Naive thymus-derived CD4-positive, alpha-beta T cell (primary cell): ENCODE data around the gene EHBP1L1. TPM values are rescaled to one million over a fixed set of nuclear protein-coding genes. Genes with fewer than 3 reads are reported as not detected.
A peak's percentile ranks its signal among the peaks of the same experiment; 100 is the strongest.

ENCODE experiments used
- ATAC-seq: fragments of 150-1000 bp; cut with Tn5 transposase; 2 replicates; pipeline ENCODE4 v1.10.0; 2021; ENCODE audit warnings: mild to moderate bottlenecking, moderate library complexity
- CTCF ChIA-PET: fragments of 350-600 bp; sonication (Branson Sonifier 250); formaldehyde crosslinking; loops from one replicate; lab custom pipeline; 2021; ENCODE audit warnings: antibody characterized with exemption; lab: Charles Lee
- POLR2A ChIA-PET: fragments of 350-600 bp; sonication (Branson Sonifier 250); formaldehyde crosslinking; loops from one replicate; lab custom pipeline; 2021; ENCODE audit warnings: antibody characterized with exemption, inconsistent platforms; lab: Charles Lee
- DNase-seq, 9 donors: peaks; one replicate each; pipeline versions ENCODE4 v3.0.0 to v3.0.0-alpha.2; 2020 to 2022; ENCODE audit warnings: mixed read lengths in 1 of 9
- H3K27ac ChIP-seq: one replicate; pipeline ENCODE4 v1.7.0; 2013; ENCODE audit warnings: mild to moderate bottlenecking, low read depth, low read length, moderate library complexity
- H3K27me3 ChIP-seq, 2 donors: one replicate each; pipeline ENCODE4 v1.7.0; 2013; ENCODE audit warnings: low read length in 2 of 2, mild to moderate bottlenecking in 2 of 2, moderate library complexity in 2 of 2; ENCODE audit not compliant: control insufficient read depth in 2 of 2, insufficient read depth in 2 of 2
- H3K36me3 ChIP-seq, 3 experiments: 1 replicate in 2 of 3; 2 replicates in 1 of 3; pipeline ENCODE4 v1.7.0; 2013; ENCODE audit warnings: low read length in 3 of 3, mild to moderate bottlenecking in 3 of 3, moderate library complexity in 1 of 3; ENCODE audit not compliant: insufficient read depth in 3 of 3, control insufficient read depth in 2 of 3
- H3K4me1 ChIP-seq, 2 donors: one replicate each; pipeline ENCODE4 v1.7.0; 2013; ENCODE audit warnings: low read length in 2 of 2, mild to moderate bottlenecking in 2 of 2, moderate library complexity in 1 of 2; ENCODE audit not compliant: control insufficient read depth in 2 of 2, insufficient read depth in 2 of 2
- H3K4me3 ChIP-seq: 2 replicates; pipeline ENCODE4 v1.7.0; 2013; ENCODE audit warnings: mild to moderate bottlenecking, low read length
- H3K9me3 ChIP-seq, 3 experiments: 1 replicate in 2 of 3; 2 replicates in 1 of 3; pipeline ENCODE4 v1.7.0; 2013; ENCODE audit warnings: low read length in 3 of 3; ENCODE audit not compliant: control insufficient read depth in 2 of 3
- H3K27ac Mint-ChIP-seq, 9 donors: one replicate each; pipeline ENCODE4 v1.8.0; 2020 to 2022; ENCODE audit warnings: mixed read lengths in 9 of 9, mild to moderate bottlenecking in 8 of 9, moderate library complexity in 5 of 9, inconsistent platforms in 2 of 9
- H3K27me3 Mint-ChIP-seq, 5 donors: one replicate each; pipeline ENCODE4 v1.8.0; 2021 to 2022; ENCODE audit warnings: mixed read lengths in 5 of 5, mild to moderate bottlenecking in 1 of 5
- H3K36me3 Mint-ChIP-seq, 5 donors: one replicate each; pipeline ENCODE4 v1.8.0; 2020 to 2022; ENCODE audit warnings: mixed read lengths in 5 of 5, mild to moderate bottlenecking in 3 of 5, inconsistent platforms in 1 of 5
- H3K4me1 Mint-ChIP-seq, 7 donors: one replicate each; pipeline ENCODE4 v1.8.0; 2020 to 2022; ENCODE audit warnings: mixed read lengths in 7 of 7, mild to moderate bottlenecking in 3 of 7, inconsistent platforms in 1 of 7
- H3K4me3 Mint-ChIP-seq, 10 donors: one replicate each; pipeline ENCODE4 v1.8.0; 2020 to 2022; ENCODE audit warnings: mild to moderate bottlenecking in 10 of 10, mixed read lengths in 10 of 10, moderate library complexity in 6 of 10, inconsistent platforms in 2 of 10
- H3K9me3 Mint-ChIP-seq, 11 donors: one replicate each; pipeline ENCODE4 v1.8.0; 2020 to 2022; ENCODE audit warnings: mixed read lengths in 11 of 11, mild to moderate bottlenecking in 4 of 11, inconsistent platforms in 1 of 11, moderate library complexity in 1 of 11
- intact Hi-C, 2 donors: fragments of 100-400 bp; cut with micrococcal nuclease; formaldehyde crosslinking; loops; one replicate each; pipeline ENCODE4 v1.15.1; 2023
- polyA plus RNA-seq, 2 donors: library from polyadenylated mRNA; unstranded; fragments of 300-500 nt; fragmentation: Illumina TruSeq; gene quantifications; one replicate each; pipeline ENCODE4 v1.2.3, GENCODE V29; 2021
- total RNA-seq, 6 experiments: library from RNA in 5 of 6; stranded (reverse) in 5 of 6; gene quantifications; 1 replicate in 5 of 6; 2 replicates in 1 of 6; pipeline ENCODE4 v1.2.3 and lab custom pipeline; 2021 to 2026

Gene EHBP1L1
- total and polyA plus RNA-seq, 7 experiments from 2014 or later, result 12.3 to 207 (median 121) TPM

DNA sequence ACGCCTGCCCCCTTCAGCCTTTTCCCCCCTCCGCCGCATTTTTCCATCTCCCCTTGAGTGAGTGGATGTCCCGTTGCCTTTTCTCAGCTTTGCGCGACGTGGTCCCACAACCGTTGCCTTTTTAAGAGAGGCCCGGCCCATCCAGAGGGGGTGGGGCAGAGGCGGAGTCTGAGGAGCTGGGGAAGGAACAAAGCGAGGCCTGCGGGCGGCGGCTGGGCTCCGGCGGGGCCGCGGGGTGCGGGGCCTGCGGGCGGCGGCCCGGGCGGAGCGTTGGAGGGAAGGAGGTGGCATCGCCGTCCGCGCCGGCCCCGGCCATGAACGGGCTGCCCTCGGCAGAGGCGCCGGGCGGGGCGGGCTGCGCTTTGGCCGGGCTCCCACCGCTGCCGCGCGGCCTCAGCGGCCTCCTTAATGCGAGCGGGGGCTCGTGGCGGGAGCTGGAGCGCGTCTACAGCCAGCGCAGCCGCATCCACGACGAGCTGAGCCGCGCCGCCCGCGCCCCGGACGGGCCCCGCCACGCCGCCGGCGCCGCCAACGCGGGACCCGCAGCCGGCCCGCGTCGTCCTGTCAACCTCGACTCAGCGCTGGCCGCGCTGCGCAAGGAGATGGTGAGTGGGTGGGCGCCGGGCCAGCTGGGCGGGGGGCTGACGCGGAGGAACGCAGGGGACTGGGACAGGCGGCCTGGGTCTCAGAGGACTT is 3.3 kb upstream of the EHBP1L1 start, which contains the start of gene FAM89B:
Gene FAM89B, plus strand, starts transcription at position 183 of the 696 bp plus-strand sequence. Its CDS starts 132 bp downstream, at position 315.
- CTCF ChIA-PET, result interaction anchor here (0.5 to 5.2 kb wide), 9 partner anchors 16 to 49 kb away, joined by 3 to 57 read pairs (median 8); partner anchors contain the start of gene PCNX3
- POLR2A ChIA-PET, result interaction anchor here (0.7 to 6.3 kb wide), 29 partner anchors 10 to 437 kb away, joined by 3 to 90 read pairs (median 7); partner anchors contain the start of genes BANF1, EIF1AD, LTBP3 and MALAT1
- Mint-ChIP-seq H3K27ac (peak within 1 kb of the TSS; percentile 82 to 100 (median 97)), H3K4me3 (peak within 1 kb of the TSS; percentile 91 to 100 (median 96)), H3K36me3 (peaks cover 0 to 19% (median 4%) of the 10 kb centered on the region in 5 donors), H3K27me3 (no peaks in the 10 kb centered on the region), H3K4me1 (peaks cover 40 to 65% (median 51%) of the 10 kb centered on the region in 7 donors), H3K9me3 (peaks cover 0 to 1% (median 0%) of the 10 kb centered on the region in 11 donors)
- DNase-seq, result peak; percentile 79 to 91 (median 87)
- Histone ChIP-seq H3K36me3 (peaks cover 0 to 4% (median 0%) of the 10 kb centered on the region in 3 experiments), H3K27ac (peak within 1 kb of the TSS; percentile 96), H3K9me3 (no peaks in the 10 kb centered on the region), H3K4me3 (peak within 1 kb of the TSS; percentile 96), H3K27me3 (no peaks in the 10 kb centered on the region), H3K4me1 (peaks cover 56 to 58% of the 10 kb centered on the region in 2 donors)
- intact Hi-C loops, result loop anchor here in 1 of 2 donors (5.0 kb wide), 2 partner anchors 140 to 545 kb away; partner anchors contain the start of genes KAT5 and SNX15
- ATAC-seq, result peak; percentile 37

DNA sequence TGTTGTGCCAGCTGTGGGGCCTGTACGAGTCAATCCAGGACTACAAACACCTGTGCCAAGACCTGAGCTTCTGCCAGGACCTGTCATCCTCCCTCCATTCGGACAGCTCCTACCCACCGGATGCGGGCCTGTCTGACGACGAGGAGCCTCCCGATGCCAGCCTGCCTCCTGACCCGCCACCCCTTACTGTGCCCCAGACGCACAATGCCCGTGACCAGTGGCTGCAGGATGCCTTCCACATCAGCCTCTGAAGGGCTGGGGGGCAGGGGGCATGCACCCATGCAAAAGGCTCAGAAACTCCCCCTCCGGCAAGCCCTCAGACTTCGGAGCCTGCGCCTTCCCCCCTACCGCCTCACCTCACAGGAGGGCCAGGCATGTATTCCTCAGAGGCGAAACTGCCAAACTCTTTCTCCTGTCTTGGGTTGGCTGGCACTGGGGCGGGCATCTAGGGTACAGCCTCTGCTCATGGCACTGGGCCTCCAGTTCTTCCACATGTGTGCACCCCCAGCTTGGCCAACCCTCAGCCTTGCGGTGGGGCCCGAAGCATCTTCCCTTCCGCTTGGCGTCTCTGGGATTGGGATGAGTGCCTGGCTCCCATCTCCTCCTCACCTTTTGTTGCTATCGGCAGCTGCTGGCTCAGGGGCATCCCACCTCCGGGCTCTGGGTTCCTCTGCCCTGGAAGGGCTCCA is 2.3 kb upstream of the EHBP1L1 start:
- peaks cover 41 to 67% (median 51%) of the 10 kb centered on the region in 7 donors for H3K4me1 Mint-ChIP-seq
- H3K27me3 ChIP-seq, result no peaks in the 10 kb centered on the region
- peak overlapping the region; percentile 79 to 98 (median 92) for H3K27ac Mint-ChIP-seq
- peak overlapping the region; percentile 86 to 100 (median 94) for H3K4me3 Mint-ChIP-seq
- peak overlapping the region; percentile 69 for H3K4me3 ChIP-seq
- DNase-seq (no peak), ATAC-seq (no peak)
- intact Hi-C loops, result loop anchor here (1.0 to 5.0 kb wide), 14 partner anchors 15 to 547 kb away; partner anchors contain the start of genes SNX15 (in 2 of the 2), CFL1 (in 1 of the 2), KAT5 (in 1 of the 2) and MAP3K11 (in 1 of the 2)
- POLR2A ChIA-PET, result interaction anchor here (0.7 to 6.3 kb wide), 23 partner anchors 8 to 439 kb away, joined by 3 to 90 read pairs (median 8); partner anchors contain the start of genes LTBP3, MALAT1, MAP3K11 and PCNX3
- peaks cover 0 to 18% (median 4%) of the 10 kb centered on the region in 5 donors for H3K36me3 Mint-ChIP-seq
- H3K36me3 ChIP-seq, result peaks cover 0 to 5% (median 0%) of the 10 kb centered on the region in 3 experiments
- peaks cover 54 to 57% of the 10 kb centered on the region in 2 donors for H3K4me1 ChIP-seq
- no peaks in the 10 kb centered on the region for H3K27me3 Mint-ChIP-seq
- H3K9me3 Mint-ChIP-seq, result peaks cover 0 to 1% (median 0%) of the 10 kb centered on the region in 11 donors
- peak overlapping the region; percentile 96 for H3K27ac ChIP-seq
- H3K9me3 ChIP-seq, result no peaks in the 10 kb centered on the region
- CTCF ChIA-PET, result interaction anchor here (0.5 to 5.2 kb wide), 9 partner anchors 16 to 50 kb away, joined by 3 to 57 read pairs (median 8); partner anchors contain the start of gene PCNX3

DNA sequence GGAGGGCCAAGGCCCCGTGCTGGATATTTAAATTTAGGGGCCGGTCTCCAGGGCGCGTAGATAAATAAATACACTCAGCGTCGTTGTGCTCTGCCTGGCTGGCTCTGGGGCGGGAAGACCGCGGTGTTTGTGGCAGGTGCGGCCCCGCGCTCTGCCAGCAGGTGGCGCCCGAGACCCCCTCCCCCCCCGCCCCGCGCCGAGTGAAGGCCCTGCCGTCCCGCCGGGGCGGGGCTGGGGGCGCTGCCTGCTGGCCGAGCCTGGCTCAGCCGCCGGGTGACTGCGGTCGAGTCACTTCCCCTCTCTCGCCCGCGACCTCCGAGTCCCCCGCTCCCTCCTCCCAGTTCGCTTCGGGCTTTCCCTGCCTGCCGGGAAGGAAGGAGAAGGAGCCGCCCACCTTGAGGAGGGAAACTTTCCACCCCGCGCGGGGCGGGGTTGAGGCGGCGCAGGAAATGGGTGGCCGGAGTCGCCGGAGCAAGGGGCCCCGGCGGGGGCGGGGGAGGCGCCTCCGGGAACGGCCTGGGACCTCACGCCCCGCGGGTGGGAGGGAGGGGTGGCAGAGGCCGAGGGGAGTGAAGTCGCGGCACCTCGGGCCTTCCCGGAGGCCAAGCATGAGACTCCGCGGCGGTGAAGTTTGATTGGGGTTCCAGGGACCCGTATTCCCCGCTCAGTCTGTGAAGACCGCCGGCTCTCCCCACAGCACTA is 1.6 kb upstream of the EHBP1L1 start:
- ChIA-PET POLR2A (interaction anchor here (1.0 to 6.3 kb wide), 22 partner anchors 8 to 151 kb away, joined by 3 to 90 read pairs (median 24); partner anchors contain the start of genes KCNK7, LTBP3, MALAT1 and MAP3K11), CTCF (interaction anchor here (1.5 to 3.9 kb wide), 4 partner anchors 14 to 41 kb away, joined by 5 to 36 read pairs (median 20); partner anchors contain the start of gene PCNX3)
- Histone ChIP-seq H3K27me3 (no peaks in the 10 kb centered on the region), H3K4me1 (peaks cover 47 to 53% of the 10 kb centered on the region in 2 donors), H3K36me3 (peaks cover 0 to 12% (median 0%) of the 10 kb centered on the region in 3 experiments), H3K4me3 (peak overlapping the region; percentile 82), H3K9me3 (no peaks in the 10 kb centered on the region), H3K27ac (peak overlapping the region; percentile 96)
- intact Hi-C loops, result loop anchor here (1.0 to 5.0 kb wide), 14 partner anchors 14 to 547 kb away; partner anchors contain the start of genes SNX15 (in 2 of the 2), CFL1 (in 1 of the 2), KAT5 (in 1 of the 2) and MAP3K11 (in 1 of the 2)
- Mint-ChIP-seq H3K36me3 (peaks cover 0 to 17% (median 0%) of the 10 kb centered on the region in 5 donors), H3K27me3 (no peaks in the 10 kb centered on the region), H3K9me3 (peaks cover 0 to 1% (median 0%) of the 10 kb centered on the region in 11 donors), H3K4me1 (peaks cover 37 to 63% (median 53%) of the 10 kb centered on the region in 7 donors), H3K27ac (peak overlapping the region; percentile 89 to 98 (median 95)), H3K4me3 (peak overlapping the region; percentile 91 to 100 (median 94))
- peak; percentile 55 for ATAC-seq
- DNase-seq, result peak; percentile 71 to 94 (median 81)

DNA sequence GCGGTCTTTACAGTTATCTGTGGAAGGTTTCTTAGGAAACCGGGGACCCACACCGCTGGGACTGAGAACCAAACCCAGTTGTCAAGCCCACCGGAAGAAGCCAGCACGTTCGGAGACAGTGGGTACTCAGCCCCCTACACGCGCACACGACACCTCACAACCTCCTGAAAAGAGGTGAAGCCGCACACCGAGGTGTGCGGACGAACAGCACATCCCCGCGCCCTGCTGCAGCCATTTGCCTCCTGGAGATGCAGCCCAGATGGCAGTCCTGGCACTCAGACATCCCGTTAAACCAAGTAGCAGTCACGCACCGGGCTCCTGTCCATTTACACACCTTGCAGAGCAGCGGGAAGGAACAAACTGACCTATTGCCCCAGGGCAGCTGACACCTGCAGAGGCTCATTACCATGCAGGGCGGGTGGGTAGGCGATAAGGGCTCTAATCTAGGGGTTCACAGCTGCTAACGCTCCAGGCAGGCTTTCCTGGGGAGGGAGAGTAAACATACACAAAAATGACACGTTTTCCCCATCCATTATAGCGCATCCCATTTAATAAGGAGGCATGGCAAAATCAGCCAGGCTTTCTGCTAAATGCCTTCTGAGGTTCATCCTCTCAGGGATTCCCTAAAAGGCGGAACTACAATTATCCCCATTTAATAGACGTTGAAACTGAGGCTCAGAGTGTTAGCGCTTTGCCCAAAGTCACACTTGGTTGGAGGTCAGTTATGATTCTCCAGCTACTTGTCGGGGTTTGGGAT is 864 bp upstream of the EHBP1L1 start:
- Mint-ChIP-seq H3K9me3 (peaks cover 0 to 1% (median 0%) of the 10 kb centered on the region in 11 donors), H3K4me1 (peaks cover 35 to 61% (median 51%) of the 10 kb centered on the region in 7 donors), H3K27me3 (no peaks in the 10 kb centered on the region), H3K27ac (peak overlapping the region; percentile 89 to 98 (median 95)), H3K36me3 (peaks cover 0 to 19% (median 0%) of the 10 kb centered on the region in 5 donors), H3K4me3 (peak overlapping the region; percentile 91 to 100 (median 93))
- Histone ChIP-seq H3K4me1 (peaks cover 47 to 48% of the 10 kb centered on the region in 2 donors), H3K27ac (peak overlapping the region; percentile 96), H3K9me3 (no peaks in the 10 kb centered on the region), H3K36me3 (peaks cover under 1 to 20% (median 3%) of the 10 kb centered on the region in 3 experiments), H3K27me3 (no peaks in the 10 kb centered on the region), H3K4me3 (peak overlapping the region; percentile 82)
- intact Hi-C loops, result loop anchor here (1.0 to 5.0 kb wide), 14 partner anchors 13 to 548 kb away; partner anchors contain the start of genes SNX15 (in 2 of the 2), CFL1 (in 1 of the 2), KAT5 (in 1 of the 2) and MAP3K11 (in 1 of the 2)
- CTCF ChIA-PET, result interaction anchor here (1.1 to 3.9 kb wide), 6 partner anchors 9 to 285 kb away, joined by 3 to 36 read pairs (median 6); partner anchors contain the start of gene MUS81
- peak in 6 of 9 donors; percentile 33 to 55 (median 47) for DNase-seq
- POLR2A ChIA-PET, result interaction anchor here (0.7 to 5.2 kb wide), 26 partner anchors 9 to 299 kb away, joined by 3 to 90 read pairs (median 7); partner anchors contain the start of genes KCNK7, MALAT1, MAP3K11 and MUS81
- no peak for ATAC-seq
